ENCODE data around the gene WIPF1.

GRCh38 chr2:174529916-174530315 lies 67.7 kb downstream of the WIPF1 start:
- TF ChIP-seq EZH2 (IDR thresholded peaks at IDR 0.05; ENCODE audit: borderline replicate concordance, low read depth, low read length, severe bottlenecking) (no peak), CTCF (IDR thresholded peaks at IDR 0.05; ENCODE audit: borderline replicate concordance, extremely low read depth, low read length, poor library complexity, severe bottlenecking) (no peak)
